ENCODE data around the gene CBFA2T2.
"Not testable (repeated sequence)": the region's sequence is repeated elsewhere in the genome, so short reads cannot be mapped to it uniquely, and the experiment has no call there.

Gene CBFA2T2

DNA sequence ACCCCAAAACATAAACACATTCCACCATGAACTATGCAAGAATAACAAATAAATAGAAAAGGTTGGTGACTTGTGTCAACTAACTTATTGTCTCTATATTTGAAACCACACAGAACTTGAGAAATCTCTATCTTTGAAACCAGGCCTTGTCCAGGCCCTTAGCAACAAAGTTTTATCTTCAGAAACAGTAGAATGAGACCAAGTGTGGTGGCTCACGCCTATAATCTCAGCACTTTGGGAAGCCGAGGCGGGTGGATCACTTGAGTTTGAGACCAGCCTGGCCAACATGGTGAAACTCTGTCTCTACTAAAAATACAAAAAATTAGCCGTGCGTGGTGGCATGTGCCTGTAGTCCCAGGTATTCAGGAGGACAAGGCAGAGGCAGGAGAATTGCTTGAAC, 6.7 kb upstream of the CBFA2T2 start:
- H3K36me3 Mint-ChIP-seq; H3K4me3 Mint-ChIP-seq; H3K4me1 Mint-ChIP-seq (ENCODE audit: low read depth); H3K9me3 Mint-ChIP-seq (ENCODE audit: low read depth); H3K27me3 Mint-ChIP-seq; H3K27ac Mint-ChIP-seq: not testable (repeated sequence)

DNA sequence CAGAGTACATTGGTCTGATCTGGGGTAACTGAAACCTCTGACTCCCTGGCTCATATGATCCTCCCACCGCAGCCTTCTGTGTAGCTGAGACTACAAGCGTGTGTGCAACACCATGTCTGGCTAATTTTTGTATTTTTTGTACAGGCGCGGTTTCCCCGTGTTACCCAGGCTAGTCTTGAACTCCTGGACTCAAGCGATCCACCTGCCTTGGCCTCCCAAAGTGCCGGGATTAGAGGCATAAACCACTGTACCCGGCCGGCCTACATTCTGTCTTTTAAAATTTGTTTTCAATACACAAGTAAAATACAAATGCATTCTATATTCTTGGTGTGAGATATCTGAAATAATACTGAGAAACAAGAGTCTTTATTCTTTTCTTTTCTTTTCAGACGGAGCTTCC, 1.7 kb upstream of the CBFA2T2 start:
- peak overlapping the region; percentile 13 for H3K27ac Mint-ChIP-seq
- H3K4me1 Mint-ChIP-seq (ENCODE audit: low read depth): peaks cover 13% of the 10 kb centered on the region
- no peaks in the 10 kb centered on the region for H3K27me3 Mint-ChIP-seq
- H3K4me3 Mint-ChIP-seq: peak overlapping the region; percentile 15
- no peaks in the 10 kb centered on the region for H3K36me3 Mint-ChIP-seq
- no peaks in the 10 kb centered on the region for H3K9me3 Mint-ChIP-seq (ENCODE audit: low read depth)

DNA sequence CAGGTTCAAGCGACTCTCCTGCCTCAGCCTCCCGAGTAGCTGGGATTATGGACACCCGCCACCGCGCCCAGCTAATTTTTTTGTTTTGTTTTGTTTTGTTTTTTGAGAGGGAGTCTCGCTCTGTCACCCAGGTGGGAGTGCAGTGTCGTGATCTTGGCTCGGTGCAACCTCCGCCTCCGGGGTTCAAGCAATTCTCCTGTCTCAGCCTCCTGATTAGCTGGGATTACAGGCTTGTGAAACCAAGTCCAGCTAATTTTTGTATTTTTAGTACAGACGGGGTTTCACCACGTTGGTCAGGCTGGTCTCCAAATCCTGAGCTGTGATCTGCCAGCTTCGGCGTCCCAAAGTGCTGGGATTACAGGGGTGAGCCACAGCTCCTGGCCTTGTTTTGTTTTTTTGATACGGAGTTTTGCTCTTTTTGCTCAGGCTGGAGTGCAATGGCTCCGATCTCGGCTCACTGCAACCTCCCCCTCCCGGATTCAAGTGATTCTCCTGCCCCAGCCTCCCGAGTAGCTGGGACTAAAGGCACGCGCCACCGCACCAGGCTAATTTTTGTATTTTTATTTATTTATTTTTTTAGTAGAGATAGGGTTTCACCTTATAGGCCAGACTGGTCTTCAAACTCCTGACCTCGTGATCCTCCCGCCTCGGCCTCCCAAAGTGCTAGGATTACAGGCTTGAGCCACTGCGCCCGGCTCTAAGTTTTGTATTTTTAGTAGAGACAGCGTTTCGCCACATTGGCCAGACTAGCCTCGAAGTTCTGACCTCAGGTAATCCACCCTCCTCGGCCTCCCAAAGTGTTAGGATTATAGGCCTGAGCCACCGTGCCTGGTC, 1.0 kb upstream of the CBFA2T2 start:
- peaks cover 18% of the 10 kb centered on the region for H3K4me1 Mint-ChIP-seq (ENCODE audit: low read depth)
- not testable (repeated sequence) for H3K27me3 Mint-ChIP-seq; H3K36me3 Mint-ChIP-seq; H3K9me3 Mint-ChIP-seq (ENCODE audit: low read depth); H3K27ac Mint-ChIP-seq
- H3K4me3 Mint-ChIP-seq: peak overlapping the region; percentile 44

DNA sequence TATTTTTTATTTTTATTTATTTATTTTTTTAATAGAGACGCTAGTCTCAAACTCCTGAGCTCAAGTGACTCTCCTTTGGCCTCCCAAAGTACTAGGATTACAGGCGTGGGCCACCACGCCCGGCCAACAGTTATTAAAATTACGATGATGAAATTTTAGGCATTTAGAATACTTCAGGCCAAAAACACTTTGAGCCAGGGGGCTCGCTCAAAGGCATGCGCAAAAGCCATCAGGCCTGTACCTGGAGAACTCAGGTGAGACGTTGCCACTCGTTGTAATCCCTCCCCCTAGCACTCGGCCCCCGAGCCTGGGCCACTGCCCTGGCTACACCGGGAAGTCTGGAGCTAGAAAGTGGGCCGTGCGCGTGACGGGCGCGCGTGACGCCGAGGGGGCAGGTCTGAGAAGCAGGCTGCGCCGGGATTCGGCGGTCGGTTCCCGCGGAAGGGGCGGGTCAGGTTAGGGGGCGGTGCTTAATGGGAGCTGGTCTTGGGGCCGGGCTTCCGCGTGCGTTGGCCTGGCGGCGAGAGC, 337 bp upstream of the CBFA2T2 start:
- H3K36me3 Mint-ChIP-seq: no peaks in the 10 kb centered on the region
- H3K9me3 Mint-ChIP-seq (ENCODE audit: low read depth): no peaks in the 10 kb centered on the region
- H3K4me1 Mint-ChIP-seq (ENCODE audit: low read depth): peaks cover 18% of the 10 kb centered on the region
- H3K4me3 Mint-ChIP-seq: peak overlapping the region; percentile 83
- no peaks in the 10 kb centered on the region for H3K27me3 Mint-ChIP-seq
- H3K27ac Mint-ChIP-seq: peak overlapping the region; percentile 87

DNA sequence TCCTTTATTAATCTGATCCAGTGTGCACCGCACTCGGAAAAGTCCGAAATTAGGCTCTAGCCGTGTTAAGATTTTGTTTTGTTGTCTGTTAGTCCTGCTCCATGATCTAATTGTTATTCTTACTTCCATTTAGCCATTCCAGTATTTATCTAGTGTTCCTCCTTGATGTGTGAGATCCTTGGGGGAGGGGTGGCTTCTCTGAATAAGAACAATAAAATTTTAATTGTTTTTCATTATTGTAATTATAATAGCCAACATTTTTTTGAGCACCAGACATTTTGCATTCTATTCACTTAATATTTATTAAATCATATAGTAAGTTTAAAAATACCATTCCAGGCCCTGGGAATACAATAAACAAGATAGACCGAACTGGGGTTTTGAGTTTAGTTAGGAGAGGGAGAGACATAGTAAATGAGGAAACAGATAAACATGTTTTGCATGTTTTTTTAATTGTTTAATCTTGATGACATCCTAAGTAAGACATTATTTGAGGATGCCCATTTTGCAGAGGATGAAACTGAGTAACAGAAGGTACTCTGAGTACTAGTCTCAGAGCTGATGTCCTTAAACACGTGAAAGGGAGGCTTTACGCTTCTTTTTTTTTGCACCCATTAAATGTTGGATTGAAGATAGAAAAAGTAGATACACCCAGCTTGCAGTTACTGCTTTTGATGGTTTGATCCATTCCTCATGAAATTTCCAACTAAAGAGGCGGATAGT, 1.2 kb downstream of the CBFA2T2 start:
- Mint-ChIP-seq H3K27ac (peak overlapping the region; percentile 84), H3K4me3 (peak overlapping the region; percentile 90), H3K9me3 (ENCODE audit: low read depth) (no peaks in the 10 kb centered on the region), H3K36me3 (no peaks in the 10 kb centered on the region), H3K4me1 (ENCODE audit: low read depth) (peaks cover 24% of the 10 kb centered on the region), H3K27me3 (no peaks in the 10 kb centered on the region)

DNA sequence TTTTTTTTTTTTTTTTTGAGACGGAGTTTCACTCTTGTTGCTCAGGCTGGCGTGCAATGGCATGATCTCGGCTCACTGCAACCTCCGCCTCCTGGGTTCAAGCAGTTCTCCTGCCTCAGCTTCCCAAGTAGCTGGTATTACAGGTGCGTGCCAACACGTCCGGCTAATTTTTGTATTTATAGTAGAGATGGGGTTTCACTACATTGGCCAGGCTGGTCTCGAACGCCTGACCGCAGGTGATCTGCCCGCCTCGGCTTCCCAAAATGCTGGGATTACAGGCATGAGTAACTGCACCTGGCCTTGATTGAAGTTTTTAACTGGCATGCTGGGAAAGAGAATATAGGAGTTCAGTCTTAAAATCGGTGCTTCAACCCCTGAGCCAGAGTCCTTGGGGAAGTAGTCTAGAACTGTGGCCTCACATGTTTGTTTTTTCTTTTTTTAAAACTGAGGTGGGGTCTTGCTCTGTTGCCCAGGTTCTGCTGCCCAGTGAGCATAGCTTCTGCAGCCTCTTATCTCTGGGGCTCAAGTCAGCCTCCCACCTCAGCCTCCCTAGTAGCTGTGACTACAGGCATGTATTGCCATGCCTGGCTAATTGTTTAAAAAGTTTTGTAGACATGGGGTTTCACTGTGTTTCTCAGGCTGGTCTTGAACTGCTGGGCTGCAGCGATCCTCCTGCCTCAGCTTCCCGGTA, 3.3 kb downstream of the CBFA2T2 start:
- H3K9me3 Mint-ChIP-seq (ENCODE audit: low read depth): no peaks in the 10 kb centered on the region
- no peak overlapping the region for H3K27ac Mint-ChIP-seq
- H3K36me3 Mint-ChIP-seq: no peaks in the 10 kb centered on the region

DNA sequence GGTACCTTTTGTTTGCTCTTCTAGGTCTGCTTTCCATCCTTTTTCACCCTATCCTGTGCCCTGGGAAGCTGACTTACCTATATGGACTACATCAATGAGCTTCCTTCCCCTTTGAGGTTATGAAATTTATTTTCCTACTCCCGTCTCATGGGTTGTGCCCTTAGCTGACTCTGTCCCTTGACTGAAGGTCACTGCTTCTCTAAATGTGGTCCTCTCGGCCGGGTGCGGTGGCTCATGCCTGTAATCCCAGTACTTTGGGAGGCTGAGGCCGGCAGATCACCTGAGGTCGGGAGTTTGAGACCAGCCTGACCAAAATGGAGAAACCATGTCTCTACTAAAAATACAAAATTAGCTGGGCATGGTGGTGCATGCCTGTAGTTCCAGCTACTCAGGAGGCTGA, 6.9 kb downstream of the CBFA2T2 start:
- not testable (repeated sequence) for H3K4me3 Mint-ChIP-seq; H3K27me3 Mint-ChIP-seq; H3K27ac Mint-ChIP-seq; H3K36me3 Mint-ChIP-seq; H3K9me3 Mint-ChIP-seq (ENCODE audit: low read depth)
- H3K4me1 Mint-ChIP-seq (ENCODE audit: low read depth): peaks cover 38% of the 10 kb centered on the region

More for the DNA sequence above, 3.3 kb downstream of the CBFA2T2 start:
- H3K4me3 Mint-ChIP-seq: no peak overlapping the region
- no peaks in the 10 kb centered on the region for H3K27me3 Mint-ChIP-seq
- peaks cover 30% of the 10 kb centered on the region for H3K4me1 Mint-ChIP-seq (ENCODE audit: low read depth)

DNA sequence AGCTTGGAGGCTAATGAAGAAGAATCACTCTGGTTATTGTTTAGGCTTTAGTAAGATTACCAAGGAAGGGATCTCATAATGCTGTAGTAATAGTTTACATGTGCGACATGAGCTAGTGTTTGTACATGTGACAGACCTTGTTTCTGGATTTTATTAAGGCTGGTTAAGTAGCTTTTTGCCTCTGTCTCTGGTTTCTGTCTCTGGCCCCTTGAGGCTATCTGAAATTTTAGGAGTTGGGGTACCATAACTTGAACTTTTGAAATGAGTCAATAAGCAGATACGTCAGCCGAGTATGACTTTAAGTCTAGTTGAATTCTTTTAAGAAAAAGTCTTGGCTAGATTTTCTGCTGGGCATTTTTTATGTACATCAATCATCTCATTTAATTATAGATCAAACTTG, 9.5 kb downstream of the CBFA2T2 start:
- Mint-ChIP-seq H3K36me3 (peaks cover 4% of the 10 kb centered on the region), H3K4me1 (ENCODE audit: low read depth) (peaks cover 34% of the 10 kb centered on the region), H3K4me3 (no peak overlapping the region), H3K27me3 (no peaks in the 10 kb centered on the region), H3K9me3 (ENCODE audit: low read depth) (no peaks in the 10 kb centered on the region), H3K27ac (peak overlapping the region; percentile 28)

DNA sequence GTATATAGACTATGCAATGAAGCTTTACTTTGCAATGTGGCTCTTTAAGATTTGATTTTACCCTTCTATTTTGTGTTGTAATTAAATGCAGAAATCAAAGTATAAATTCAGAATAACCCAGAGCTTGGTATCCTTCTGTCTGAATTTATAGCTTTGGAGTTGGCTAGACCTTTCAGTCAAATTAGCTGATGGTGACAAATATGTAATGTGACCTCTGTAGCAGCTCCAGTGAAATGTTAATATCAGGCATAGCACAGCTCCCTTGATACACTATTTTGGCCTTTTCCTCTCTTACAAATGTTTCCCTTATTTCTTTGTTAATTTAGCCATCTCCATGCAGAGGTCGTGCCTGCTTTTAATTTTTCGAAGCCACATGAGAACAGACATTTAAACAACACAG, 11.1 kb downstream of the CBFA2T2 start:
- Mint-ChIP-seq H3K4me1 (ENCODE audit: low read depth) (peaks cover 34% of the 10 kb centered on the region), H3K4me3 (no peak overlapping the region), H3K36me3 (peaks cover 6% of the 10 kb centered on the region), H3K27ac (no peak overlapping the region), H3K27me3 (no peaks in the 10 kb centered on the region), H3K9me3 (ENCODE audit: low read depth) (no peaks in the 10 kb centered on the region)

DNA sequence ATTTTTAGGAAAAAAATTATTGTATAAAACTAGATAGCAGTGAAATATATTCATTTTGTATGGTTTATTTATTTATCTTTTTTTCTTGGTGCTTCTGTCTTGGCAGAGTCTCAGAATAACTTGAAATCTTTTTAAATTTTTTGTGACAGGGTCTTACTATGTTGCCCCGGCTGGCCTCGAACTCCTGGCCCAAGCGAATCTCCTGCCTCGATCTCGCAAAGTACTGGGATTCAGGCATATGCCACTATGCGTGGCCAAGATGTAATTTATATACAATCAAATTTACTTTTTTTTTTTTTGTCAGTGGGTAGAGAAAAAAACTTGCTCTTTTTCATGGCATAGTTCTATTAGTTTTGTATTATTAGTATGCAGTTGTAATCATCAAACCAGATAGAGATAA, 13.7 kb downstream of the CBFA2T2 start:
- H3K9me3 Mint-ChIP-seq (ENCODE audit: low read depth): peaks cover 1% of the 10 kb centered on the region
- no peak overlapping the region for H3K27ac Mint-ChIP-seq
- peaks cover 43% of the 10 kb centered on the region for H3K4me1 Mint-ChIP-seq (ENCODE audit: low read depth)
- H3K36me3 Mint-ChIP-seq: peaks cover 14% of the 10 kb centered on the region
- no peaks in the 10 kb centered on the region for H3K27me3 Mint-ChIP-seq
- no peak overlapping the region for H3K4me3 Mint-ChIP-seq

DNA sequence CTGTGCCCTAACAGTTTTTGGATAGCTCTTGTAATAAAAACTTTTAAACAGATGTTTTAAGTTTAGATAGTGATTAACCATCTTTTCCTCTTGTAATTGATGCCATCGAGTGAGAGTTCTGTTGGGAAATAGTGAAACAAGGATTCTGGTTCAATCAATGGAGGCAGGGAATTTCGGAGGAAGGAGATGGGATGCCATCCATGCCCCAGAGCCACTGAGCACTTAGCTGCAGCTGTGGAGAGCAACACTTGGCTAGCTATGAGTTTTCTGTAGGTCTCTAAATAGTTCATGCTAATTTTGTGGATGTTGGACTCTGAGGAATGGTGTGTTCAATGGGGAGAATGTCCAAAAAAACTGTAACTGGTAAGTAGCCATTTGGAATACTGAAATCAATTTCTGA, 16.7 kb downstream of the CBFA2T2 start:
- H3K9me3 Mint-ChIP-seq (ENCODE audit: low read depth): peaks cover 5% of the 10 kb centered on the region
- peaks cover 36% of the 10 kb centered on the region for H3K4me1 Mint-ChIP-seq (ENCODE audit: low read depth)
- no peak overlapping the region for H3K4me3 Mint-ChIP-seq
- H3K27me3 Mint-ChIP-seq: no peaks in the 10 kb centered on the region
- no peak overlapping the region for H3K27ac Mint-ChIP-seq
- peaks cover 18% of the 10 kb centered on the region for H3K36me3 Mint-ChIP-seq

DNA sequence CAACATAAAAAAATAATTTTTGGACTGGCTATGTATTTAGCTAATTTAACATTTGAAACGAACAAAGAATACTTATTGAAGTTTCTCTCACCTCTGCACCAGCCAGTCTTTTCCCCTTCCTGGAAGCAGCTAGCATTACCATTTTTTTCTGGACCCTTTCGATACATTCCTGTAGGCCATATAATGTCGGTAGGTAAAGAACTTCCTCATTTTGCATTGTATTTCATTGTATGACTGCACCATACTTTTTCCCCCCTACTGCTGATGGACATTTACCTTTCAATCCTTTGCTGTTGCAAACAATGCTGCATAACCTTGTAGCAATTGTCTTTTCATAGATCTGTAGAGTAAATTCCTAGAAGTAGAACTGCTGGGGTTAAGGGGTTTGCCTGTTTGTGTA, 17.6 kb downstream of the CBFA2T2 start:
- H3K27me3 Mint-ChIP-seq: no peaks in the 10 kb centered on the region
- peaks cover 5% of the 10 kb centered on the region for H3K9me3 Mint-ChIP-seq (ENCODE audit: low read depth)
- H3K4me1 Mint-ChIP-seq (ENCODE audit: low read depth): peaks cover 40% of the 10 kb centered on the region
- peak overlapping the region; percentile 14 for H3K27ac Mint-ChIP-seq
- peaks cover 18% of the 10 kb centered on the region for H3K36me3 Mint-ChIP-seq
- H3K4me3 Mint-ChIP-seq: no peak overlapping the region

DNA sequence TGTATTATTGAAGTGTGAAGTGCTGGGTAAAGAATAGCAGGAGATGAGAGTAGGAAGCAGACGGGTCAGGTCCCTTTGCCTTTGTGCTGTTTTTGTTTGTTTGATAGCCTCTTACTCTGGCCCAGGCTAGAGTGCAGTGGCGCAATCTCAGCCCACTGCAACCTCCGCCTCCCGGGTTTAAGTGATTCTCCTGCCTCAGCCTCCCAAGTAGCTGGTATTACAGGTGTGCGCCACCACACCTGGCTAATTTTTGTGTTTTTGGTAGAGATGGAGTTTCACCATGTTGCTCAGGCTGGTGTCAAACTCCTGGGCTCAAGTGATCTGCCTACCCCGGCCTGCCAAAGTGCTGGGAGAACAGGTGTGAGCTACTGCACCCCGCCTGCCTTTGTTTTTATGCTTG, 18.1 kb downstream of the CBFA2T2 start:
- not testable (repeated sequence) for H3K9me3 Mint-ChIP-seq (ENCODE audit: low read depth); H3K4me3 Mint-ChIP-seq; H3K27me3 Mint-ChIP-seq
- Mint-ChIP-seq H3K4me1 (ENCODE audit: low read depth) (peaks cover 40% of the 10 kb centered on the region), H3K36me3 (peaks cover 18% of the 10 kb centered on the region), H3K27ac (peak overlapping the region; percentile 14)

DNA sequence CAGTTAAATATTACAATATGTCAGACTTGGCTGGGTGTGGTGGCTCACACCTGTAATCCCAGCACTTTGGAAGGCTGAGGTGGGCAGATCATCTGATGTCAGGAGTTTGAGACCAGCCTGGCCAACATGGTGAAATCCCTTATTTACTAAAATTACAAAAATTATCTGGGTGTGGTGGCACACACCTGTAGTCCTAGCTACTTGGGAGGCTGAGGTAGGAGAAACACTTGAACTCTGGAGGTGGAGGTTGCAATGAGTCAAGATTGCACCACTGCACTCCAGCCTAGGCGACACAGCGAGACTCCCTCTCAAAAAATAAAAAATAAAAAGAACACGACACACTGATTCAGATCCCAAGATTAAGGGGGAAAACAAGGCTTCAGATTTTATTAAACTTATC, 19.2 kb downstream of the CBFA2T2 start:
- H3K4me1 Mint-ChIP-seq (ENCODE audit: low read depth): peaks cover 37% of the 10 kb centered on the region
- not testable (repeated sequence) for H3K27ac Mint-ChIP-seq; H3K4me3 Mint-ChIP-seq; H3K27me3 Mint-ChIP-seq; H3K9me3 Mint-ChIP-seq (ENCODE audit: low read depth)
- peaks cover 14% of the 10 kb centered on the region for H3K36me3 Mint-ChIP-seq

DNA sequence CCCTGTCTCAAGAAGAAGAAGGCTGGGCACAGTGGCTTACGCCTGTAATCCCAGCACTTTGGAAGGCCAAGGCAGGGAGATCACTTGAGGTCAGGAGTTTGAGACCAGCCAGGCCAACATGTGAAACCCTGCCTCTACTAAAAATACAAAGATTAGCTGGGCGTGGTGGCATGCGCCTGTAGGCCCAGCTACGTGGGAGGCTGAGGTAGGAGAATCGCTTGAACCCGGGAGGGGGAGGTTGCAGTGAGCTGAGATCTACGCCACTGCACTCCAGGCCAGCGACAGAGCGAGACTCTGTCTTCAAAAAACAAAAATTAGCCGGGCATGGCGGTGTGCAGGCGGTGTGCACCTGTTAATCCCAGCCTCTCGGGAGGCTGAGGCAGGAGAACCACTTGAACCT, 22.0 kb downstream of the CBFA2T2 start:
- H3K4me1 Mint-ChIP-seq (ENCODE audit: low read depth): peaks cover 32% of the 10 kb centered on the region

More for the DNA sequence above, 22.0 kb downstream of the CBFA2T2 start:
- peaks cover 12% of the 10 kb centered on the region for H3K36me3 Mint-ChIP-seq
- H3K9me3 Mint-ChIP-seq (ENCODE audit: low read depth); H3K27ac Mint-ChIP-seq; H3K27me3 Mint-ChIP-seq; H3K4me3 Mint-ChIP-seq: not testable (repeated sequence)
